Loucy (cell line): ENCODE results near the gene PALM3.

Experiments used
- H2AFZ ChIP-seq: fragments of 200-600 bp; sonication (generic); 2 replicates; pipeline ENCODE4 v1.6.0; 2016; ENCODE audit warnings: antibody characterized with exemption, mild to moderate bottlenecking, low read length, moderate library complexity
- H3F3A ChIP-seq: fragments of 200-600 bp; 2 replicates; pipeline ENCODE4 v1.6.0; 2016; ENCODE audit warnings: antibody characterized with exemption, low read depth, mild to moderate bottlenecking
- H3K27me3 ChIP-seq: fragments of 200-600 bp; sonication (generic); 2 replicates; pipeline ENCODE4 v1.6.1; 2014; ENCODE audit warnings: low read length, mild to moderate bottlenecking; ENCODE audit not compliant: insufficient read depth, poor library complexity, severe bottlenecking
- H3K36me3 ChIP-seq: fragments of 200-600 bp; sonication (generic); 2 replicates; pipeline ENCODE4 v1.6.1; 2016; ENCODE audit warnings: low read length; ENCODE audit not compliant: insufficient read depth
- H3K4me1 ChIP-seq: fragments of 200-600 bp; sonication (generic); 2 replicates; pipeline ENCODE4 v1.5.1; 2014; ENCODE audit warnings: low read length, mild to moderate bottlenecking; ENCODE audit not compliant: insufficient read depth, poor library complexity, severe bottlenecking
- H3K4me2 ChIP-seq: fragments of 200-600 bp; sonication (generic); 2 replicates; pipeline ENCODE4 v1.6.0; 2014; ENCODE audit warnings: antibody characterized with exemption, low read length, low read depth, mild to moderate bottlenecking; ENCODE audit not compliant: poor library complexity, severe bottlenecking
- H3K4me3 ChIP-seq: fragments of 200-600 bp; sonication (generic); 2 replicates; pipeline ENCODE4 v1.5.1; 2014; ENCODE audit warnings: low read length, mild to moderate bottlenecking, mixed read lengths; ENCODE audit not compliant: poor library complexity, severe bottlenecking
- H3K79me2 ChIP-seq: fragments of 200-600 bp; sonication (generic); 2 replicates; pipeline ENCODE4 v1.6.1; 2014; ENCODE audit warnings: low read length; ENCODE audit not compliant: insufficient read depth
- H3K9ac ChIP-seq: fragments of 200-600 bp; sonication (generic); 2 replicates; pipeline ENCODE4 v1.6.0; 2014; ENCODE audit warnings: mild to moderate bottlenecking, low read depth, low read length, moderate library complexity; ENCODE audit not compliant: poor library complexity, severe bottlenecking
- H3K9me2 ChIP-seq: fragments of 200-600 bp; sonication (generic); replicated peaks from 2 replicates; pipeline ENCODE4 v1.6.1; 2016; ENCODE audit warnings: low read depth, low read length, mixed read lengths
- H3K9me3 ChIP-seq: fragments of 200-600 bp; sonication (generic); 2 replicates; pipeline ENCODE4 v1.6.1; 2014; ENCODE audit warnings: mild to moderate bottlenecking, antibody characterized with exemption, low read length, low read depth; ENCODE audit not compliant: insufficient read depth
- H4K20me1 ChIP-seq: fragments of 200-600 bp; sonication (generic); 2 replicates; pipeline ENCODE4 v1.6.0; 2014; ENCODE audit warnings: antibody characterized with exemption, low read length, mild to moderate bottlenecking; ENCODE audit not compliant: insufficient read depth, poor library complexity, severe bottlenecking
- EZH2phosphoT487 ChIP-seq: fragments of 200-600 bp; IDR thresholded peaks from 2 replicates; pipeline ENCODE4 v1.6.1; 2018; ENCODE audit warnings: antibody characterized with exemption, mild to moderate bottlenecking, moderate library complexity, borderline replicate concordance
- TF ChIP-seq, protein P1 (sequence below): fragments of 200-600 bp; sonication (generic); conservative IDR thresholded peaks from 2 replicates; pipeline ENCODE4 v1.5.1; 2014; ENCODE audit warnings: mild to moderate bottlenecking, antibody characterized with exemption, low read length

PALM3 gene

DNA sequence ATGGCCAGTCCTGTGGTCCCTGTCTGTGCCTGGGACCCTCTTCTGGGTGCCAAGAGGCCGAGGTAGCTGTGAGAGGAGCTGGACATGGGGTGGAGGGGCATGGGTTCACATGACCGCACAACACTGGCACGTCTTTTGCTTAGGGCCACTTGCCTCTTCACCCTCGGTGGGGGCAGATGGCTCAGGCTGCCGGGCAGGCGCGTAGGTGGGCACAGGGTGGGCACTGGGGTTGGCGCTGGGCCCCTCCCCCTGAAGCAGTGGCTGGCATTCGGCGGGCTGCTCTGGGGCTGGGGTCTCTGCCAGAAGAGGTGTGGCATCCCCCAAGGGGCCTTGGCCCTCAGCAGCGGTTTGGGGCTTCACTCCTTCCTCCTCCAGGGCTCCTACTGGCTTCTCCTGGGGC is 8.4 kb downstream of the PALM3 start:
- H3K9me2 ChIP-seq, result no peaks in the 10 kb centered on the region
- TF ChIP-seq EZH2phosphoT487, result no peak
- TF ChIP-seq, protein P1, sequence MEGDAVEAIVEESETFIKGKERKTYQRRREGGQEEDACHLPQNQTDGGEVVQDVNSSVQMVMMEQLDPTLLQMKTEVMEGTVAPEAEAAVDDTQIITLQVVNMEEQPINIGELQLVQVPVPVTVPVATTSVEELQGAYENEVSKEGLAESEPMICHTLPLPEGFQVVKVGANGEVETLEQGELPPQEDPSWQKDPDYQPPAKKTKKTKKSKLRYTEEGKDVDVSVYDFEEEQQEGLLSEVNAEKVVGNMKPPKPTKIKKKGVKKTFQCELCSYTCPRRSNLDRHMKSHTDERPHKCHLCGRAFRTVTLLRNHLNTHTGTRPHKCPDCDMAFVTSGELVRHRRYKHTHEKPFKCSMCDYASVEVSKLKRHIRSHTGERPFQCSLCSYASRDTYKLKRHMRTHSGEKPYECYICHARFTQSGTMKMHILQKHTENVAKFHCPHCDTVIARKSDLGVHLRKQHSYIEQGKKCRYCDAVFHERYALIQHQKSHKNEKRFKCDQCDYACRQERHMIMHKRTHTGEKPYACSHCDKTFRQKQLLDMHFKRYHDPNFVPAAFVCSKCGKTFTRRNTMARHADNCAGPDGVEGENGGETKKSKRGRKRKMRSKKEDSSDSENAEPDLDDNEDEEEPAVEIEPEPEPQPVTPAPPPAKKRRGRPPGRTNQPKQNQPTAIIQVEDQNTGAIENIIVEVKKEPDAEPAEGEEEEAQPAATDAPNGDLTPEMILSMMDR, result no peak
- no peaks in the 10 kb centered on the region for H3K27me3 ChIP-seq
- H3K79me2 ChIP-seq, result no peaks in the 10 kb centered on the region
- peaks cover 6% of the 10 kb centered on the region; the same call in 1 of the 2 replicates for H3K36me3 ChIP-seq
- H3K9me3 ChIP-seq, result no peaks in the 10 kb centered on the region
- no peak overlapping the region for H3K9ac ChIP-seq
- H3K4me3 ChIP-seq, result no peak overlapping the region
- H2AFZ ChIP-seq, result no peak overlapping the region
- H3K4me1 ChIP-seq, result no peaks in the 10 kb centered on the region
- no peak overlapping the region for H3K4me2 ChIP-seq
- H3F3A ChIP-seq, result no peaks in the 10 kb centered on the region
- no peaks in the 10 kb centered on the region for H4K20me1 ChIP-seq

DNA sequence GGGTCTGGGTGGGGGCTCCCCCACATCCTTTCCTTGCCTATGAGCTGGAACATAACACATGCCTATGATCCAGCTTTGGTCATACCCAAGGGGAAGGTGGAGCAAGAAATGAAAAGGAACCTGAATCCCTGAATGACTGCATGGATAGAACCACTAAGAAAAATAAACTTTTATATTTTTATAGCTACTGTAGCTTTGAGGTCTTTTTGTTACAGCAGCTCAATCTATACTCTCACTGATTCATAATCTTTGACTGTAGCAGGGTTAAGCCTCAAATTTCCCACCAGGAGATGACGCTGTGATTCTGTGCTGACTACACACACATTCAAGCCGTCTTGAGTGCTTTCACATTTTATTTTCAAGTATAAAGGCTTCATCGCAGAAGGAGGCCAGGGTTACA is 8.8 kb downstream of the PALM3 start:
- Histone ChIP-seq H3K9ac (no peak overlapping the region), H3K9me3 (no peaks in the 10 kb centered on the region), H3K79me2 (no peaks in the 10 kb centered on the region), H4K20me1 (no peaks in the 10 kb centered on the region), H3F3A (no peaks in the 10 kb centered on the region), H3K4me1 (no peaks in the 10 kb centered on the region), H3K27me3 (no peaks in the 10 kb centered on the region), H3K4me2 (no peak overlapping the region), H3K36me3 (peaks cover 6% of the 10 kb centered on the region; the same call in 1 of the 2 replicates), H3K9me2 (no peaks in the 10 kb centered on the region), H3K4me3 (no peak overlapping the region), H2AFZ (no peak overlapping the region)
- TF ChIP-seq, protein P1, result no peak
- TF ChIP-seq EZH2phosphoT487, result no peak

DNA sequence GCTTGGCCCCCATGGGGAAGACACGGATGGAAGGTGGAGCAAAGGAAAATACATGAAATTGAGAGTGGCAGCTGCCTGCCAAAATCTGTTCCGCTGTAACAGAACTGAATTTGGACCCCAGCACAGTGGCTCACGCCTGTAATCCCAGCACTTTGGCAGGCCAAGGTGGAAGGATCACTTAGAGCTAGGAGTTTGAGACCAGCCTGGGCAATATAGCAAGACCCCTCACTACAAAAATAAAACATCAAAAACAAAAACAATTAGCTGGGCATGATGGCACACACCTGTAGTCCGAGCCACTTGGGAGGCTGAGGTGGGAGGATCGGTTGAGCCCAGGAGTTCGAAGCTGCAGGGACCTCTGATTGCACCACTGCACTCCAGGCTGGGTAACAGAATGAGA is 9.4 kb downstream of the PALM3 start:
- no peak overlapping the region for H2AFZ ChIP-seq
- no peak overlapping the region for H3K9ac ChIP-seq
- TF ChIP-seq EZH2phosphoT487, result no peak
- TF ChIP-seq, protein P1, result no peak
- no peaks in the 10 kb centered on the region for H3K9me3 ChIP-seq
- no peaks in the 10 kb centered on the region for H3K79me2 ChIP-seq
- H3K4me1 ChIP-seq, result no peaks in the 10 kb centered on the region
- H3K36me3 ChIP-seq, result peaks cover 6% of the 10 kb centered on the region; the same call in 1 of the 2 replicates
- no peak overlapping the region for H3K4me2 ChIP-seq
- no peaks in the 10 kb centered on the region for H3K27me3 ChIP-seq
- H4K20me1 ChIP-seq, result no peaks in the 10 kb centered on the region
- H3K4me3 ChIP-seq, result no peak overlapping the region
- H3F3A ChIP-seq, result no peaks in the 10 kb centered on the region
- no peaks in the 10 kb centered on the region for H3K9me2 ChIP-seq
